Measurements from ENCODE around the gene KLRG1. TPM values are rescaled to one million over a fixed set of nuclear protein-coding genes. Genes with fewer than 3 reads are reported as not detected.

The KLRG1 gene
- total RNA-seq, 1 donor from 2014 or later, result 8.0 TPM

DNA sequence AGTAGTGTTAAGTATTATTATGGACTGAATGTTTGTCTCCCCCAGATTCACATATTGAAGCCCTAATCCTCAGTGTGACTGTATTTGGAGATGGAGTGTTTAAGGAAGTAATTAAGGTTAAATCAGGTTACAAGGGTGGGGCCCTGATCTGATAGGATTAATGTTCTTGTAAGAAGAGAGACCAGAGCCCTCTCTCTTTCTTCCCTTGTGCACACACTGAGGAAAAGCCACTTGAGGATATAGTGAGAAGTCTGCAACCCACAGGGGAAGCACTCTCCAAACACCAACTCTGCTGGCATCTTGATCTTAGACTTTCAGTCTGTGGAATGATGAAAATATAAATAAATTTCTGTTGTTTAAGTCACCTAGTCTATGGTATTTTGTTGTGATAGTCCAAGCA lies 2.2 kb upstream of the KLRG1 start:
- DNase-seq, result no peak

DNA sequence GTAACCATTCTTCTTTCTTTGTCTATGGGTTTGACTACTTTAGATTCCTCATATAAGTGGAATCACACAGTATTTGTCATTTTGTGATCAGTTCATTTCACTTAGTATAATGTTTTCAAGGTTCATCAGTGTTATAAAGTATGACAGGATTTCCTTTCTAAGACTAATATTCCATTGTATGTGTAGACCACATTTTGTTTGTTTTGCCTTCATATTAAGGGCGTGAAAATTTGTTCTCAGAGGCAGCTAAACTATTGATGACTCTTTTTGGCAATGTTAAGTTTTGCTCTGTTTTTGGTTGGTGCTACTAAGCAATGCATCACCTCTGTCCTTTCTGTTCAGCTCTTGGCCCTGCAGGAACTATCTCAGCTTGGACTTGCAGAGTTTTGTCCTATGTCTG lies 1.7 kb upstream of the KLRG1 start:
- no peak for DNase-seq

DNA sequence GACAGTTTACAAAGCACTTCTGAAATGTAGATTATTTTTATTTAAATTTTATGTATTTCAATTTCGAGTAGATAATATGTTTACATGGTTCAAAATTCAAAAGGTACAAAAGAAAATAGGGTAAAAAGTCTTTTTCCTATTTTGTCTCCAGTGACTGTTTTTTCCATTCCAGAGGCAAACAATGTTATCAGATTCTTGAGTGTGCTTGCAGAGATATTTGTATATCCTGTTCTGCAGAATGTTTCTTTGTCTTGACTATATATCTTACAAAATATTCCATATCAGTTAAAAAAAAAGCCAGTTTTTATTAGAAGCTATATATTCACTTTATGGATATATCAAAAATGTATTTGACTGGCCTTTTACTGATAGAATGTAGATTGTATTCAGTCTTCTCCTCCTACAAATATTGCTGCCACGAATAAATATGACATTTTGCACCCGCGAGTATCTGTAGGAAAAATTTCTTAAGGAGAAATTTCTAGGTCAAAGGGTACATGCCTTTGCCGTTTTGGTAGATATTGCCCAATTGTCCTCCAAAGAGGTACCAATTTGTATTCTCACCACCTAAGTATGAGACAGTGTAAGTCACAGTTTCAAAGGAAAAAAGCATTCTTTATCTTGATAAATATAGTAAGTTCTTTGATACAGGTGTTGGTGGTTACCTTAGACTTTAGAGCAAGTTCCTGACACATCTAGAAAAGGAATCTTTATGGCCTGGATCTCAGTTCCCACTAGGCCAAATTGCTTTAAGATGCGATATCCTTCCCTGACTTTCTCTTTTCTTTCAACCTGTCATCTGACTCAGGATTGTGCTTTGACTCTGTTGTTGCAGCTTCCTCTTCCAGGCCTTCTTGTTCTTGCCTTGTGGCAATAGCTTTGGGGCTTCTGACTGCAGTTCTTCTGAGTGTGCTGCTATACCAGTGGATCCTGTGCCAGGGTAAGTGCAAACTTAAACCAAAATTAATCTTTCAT lies 2.3 kb downstream of the KLRG1 start:
- DNase-seq, result no peak

DNA sequence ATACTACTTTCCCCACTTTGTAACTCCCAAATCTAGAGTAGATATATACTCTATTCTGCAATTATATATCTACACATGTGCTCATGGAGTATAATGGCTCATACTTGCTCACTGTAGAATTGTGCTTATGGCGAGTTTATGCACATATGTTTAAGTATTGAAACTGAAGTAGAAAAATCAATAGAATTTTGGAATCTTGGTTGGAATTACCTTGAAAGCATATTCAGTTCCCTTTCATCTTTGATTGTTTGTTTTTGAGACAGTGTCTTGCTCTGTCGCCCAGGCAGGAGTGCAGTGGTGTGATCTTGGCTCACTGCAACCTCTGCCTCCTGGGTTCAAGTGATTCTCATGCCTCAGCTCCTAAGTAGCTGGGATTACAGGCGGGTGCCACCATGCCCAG lies 4.5 kb downstream of the KLRG1 start:
- no peak for DNase-seq

DNA sequence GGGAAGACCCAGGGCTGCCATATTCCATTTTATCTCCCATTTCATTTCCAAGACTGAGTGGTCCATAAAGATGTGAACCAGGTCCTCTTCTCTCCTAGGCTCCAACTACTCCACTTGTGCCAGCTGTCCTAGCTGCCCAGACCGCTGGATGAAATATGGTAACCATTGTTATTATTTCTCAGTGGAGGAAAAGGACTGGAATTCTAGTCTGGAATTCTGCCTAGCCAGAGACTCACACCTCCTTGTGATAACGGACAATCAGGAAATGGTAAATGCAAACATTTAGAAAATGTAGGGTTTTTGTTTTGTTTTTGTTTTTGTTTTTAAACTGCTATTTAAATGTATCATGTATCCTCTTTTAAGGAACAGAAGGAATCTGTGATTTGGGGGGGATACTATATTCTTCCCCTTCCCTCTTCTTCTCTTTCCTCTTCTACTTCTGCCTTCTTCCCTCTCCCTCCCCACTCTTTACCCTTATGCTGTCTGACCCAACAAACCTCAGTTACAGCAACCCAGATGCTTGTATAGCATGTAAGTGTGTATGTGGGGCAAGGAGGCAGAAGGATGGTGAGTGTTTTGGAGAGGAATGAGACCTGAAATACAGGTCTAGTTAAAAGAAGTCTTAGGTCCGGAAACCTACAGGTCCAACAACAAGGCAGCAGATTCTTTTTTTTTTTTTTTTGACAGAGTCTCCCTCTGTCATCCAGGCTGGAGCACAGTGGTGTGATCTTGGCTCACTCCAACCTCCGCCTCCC lies 5.9 kb downstream of the KLRG1 start:
- DNase-seq, result no peak

DNA sequence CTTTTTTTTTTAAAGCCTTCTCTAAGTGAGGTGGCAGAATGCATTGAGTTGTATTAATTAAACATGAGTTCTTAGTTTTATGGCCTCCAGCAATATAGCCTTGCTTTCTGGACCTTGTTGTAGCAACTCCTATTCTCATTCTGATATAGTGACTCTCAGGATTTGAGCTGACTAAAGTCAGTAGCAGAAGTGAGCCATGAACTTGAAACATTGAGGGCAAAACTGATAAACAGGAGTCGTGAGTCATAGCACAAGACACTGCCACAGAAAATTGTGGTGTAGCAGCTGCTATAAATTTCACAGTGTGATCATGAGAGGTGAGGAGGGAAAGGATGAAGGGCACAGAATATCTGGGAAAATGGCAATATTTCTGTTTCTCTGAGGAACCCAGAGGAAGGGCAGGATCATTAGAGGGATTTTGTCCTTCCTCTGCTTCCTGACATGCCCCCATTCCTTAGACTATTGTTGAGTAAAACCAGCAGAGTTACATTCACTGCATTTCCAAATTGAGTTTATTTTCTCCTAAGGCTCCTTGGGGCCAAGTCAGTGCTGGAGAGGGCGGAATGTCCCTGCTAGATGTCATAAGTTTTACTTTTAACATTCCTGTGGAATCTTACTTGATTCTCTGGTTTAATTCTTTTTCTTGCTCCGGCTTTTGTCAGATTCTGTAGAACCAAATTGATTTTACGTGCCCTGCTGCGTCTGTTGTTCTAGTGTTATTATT lies 7.5 kb downstream of the KLRG1 start:
- DNase-seq, result no peak

DNA sequence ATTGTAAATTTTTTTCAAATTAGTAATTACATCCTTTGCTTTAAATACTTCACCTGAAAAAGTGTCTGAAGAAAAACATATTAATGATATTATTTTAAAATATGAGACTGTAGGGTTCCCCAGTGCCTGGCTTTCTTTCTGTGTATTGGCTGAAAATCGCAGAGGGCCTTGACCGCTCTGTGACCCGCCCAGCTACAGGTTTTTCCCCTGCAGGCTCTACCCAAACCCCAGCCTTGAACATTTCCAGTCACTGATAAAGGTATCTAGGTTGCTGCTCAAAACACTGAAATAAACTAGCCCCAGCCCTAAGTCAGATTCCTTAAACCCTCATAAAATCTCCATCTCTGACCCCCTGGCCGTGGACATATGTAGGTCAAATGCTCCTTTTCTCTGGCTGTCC lies 11.9 kb downstream of the KLRG1 start:
- DNase-seq, result no peak

DNA sequence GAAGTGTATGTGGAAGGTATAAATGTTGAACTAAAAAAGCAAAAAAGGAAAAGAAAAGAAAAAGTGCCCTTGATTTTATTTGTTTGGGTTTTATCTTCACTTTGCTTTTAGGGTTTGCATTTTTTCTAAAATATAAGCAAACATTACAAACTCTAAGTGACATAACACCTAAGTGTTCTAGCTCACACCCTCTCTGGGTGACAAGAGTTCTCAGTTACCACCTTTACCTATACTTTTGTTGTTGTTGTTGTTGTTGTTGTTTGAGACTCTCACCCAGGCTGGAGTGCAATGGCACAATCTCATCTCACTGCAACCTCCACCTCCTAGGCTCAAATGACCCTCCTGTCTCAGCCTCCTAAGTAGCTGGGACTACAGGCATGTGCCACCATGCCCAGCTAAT lies 13.0 kb downstream of the KLRG1 start:
- DNase-seq, result no peak

DNA sequence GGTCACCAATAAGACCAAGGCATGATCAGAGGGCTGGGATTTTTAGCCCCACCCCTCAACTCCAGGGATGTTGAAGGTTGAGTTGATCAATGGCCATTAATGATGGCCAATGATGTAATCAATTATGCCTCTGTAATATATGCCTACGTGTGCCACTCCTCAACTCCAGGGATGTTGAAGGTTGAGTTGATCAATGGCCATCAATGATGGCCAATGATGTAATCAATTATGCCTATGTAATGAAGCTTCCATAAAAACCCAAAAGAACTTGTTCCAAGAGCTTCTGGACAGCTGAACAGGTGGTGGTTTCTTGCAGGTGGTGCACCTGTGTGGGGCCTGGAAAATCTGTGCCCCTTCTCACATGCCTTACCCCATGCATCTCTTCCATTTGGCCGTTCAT lies 33.2 kb downstream of the KLRG1 start:
- DNase-seq, result no peak

DNA sequence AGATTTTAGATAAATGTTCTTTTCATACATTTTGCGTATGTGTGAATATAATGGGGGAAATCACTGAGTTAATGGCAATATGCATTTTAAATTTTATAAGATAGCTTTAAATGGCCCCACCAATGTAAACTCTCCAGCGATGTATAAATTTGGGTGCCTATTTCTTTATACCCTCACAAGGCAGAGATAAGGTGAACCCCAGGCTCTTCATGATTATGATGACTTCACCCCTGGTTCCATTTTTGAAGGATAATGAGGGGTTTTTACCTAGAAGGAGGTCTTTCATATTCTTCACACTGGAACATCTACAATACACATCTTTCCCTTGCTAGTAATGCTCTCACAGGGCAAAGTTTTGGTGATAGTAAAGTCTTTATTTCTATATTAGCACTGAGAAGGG lies 35.2 kb downstream of the KLRG1 start:
- DNase-seq, result no peak

DNA sequence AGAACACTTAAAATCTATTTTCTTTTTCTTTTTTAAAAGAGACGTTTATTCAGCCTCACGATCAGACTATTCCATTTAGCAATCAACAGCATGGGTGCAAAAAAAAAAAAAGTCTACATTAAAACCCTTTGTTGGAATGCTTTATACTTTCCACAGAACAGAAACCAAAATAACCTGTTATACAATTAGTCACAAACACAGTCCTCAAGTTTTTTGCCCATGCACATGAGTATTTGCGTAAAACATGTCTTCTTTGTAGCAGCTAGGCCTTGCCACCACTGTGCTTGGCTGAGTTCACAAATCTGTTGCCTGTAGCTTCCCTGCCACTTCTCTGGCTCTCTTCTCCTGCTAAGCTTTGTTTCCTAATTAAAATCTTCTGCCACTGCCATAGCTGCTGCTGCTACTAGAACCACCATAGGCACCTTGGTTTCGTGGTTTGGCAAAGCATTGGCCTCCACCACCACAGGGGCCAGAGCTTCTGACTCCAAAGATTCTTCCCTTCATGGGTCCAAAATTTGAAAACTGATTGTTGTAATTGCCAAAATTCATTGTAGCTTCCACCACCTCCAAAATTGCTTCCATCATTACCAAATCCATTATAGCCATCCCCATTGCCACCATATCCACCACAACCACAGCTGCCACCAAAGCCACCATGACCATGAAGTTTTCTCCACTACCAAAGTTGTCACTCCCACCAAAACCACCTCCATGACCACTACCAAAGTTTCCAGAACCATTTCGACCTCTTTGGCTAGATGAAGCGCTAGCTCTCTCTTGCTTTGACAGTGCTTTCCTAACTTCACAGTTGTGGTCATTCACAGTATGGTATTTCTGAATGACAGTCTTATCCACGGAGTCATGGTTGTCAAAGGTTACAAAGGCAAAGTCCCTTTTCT lies 38.1 kb downstream of the KLRG1 start:
- no peak for DNase-seq

DNA sequence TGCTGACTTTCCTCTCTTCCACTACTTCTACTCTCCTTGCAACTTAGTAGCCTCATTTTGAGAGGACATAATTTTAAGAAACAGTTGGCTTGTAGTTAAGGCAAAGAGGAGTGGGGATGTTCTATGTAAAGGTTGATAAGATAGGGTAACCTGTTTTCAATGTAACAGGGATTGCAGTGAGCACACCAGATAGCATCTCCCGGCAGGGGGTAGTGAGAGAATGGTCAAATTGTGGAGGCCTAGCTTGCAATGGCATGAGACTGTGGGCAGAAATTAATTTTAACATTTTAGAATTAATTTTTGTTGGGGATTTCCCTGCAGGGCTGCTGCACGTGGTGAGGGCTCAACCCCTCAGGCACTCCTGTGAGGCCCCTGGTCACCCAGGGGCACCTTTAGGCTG lies 41.4 kb downstream of the KLRG1 start:
- DNase-seq, result no peak

DNA sequence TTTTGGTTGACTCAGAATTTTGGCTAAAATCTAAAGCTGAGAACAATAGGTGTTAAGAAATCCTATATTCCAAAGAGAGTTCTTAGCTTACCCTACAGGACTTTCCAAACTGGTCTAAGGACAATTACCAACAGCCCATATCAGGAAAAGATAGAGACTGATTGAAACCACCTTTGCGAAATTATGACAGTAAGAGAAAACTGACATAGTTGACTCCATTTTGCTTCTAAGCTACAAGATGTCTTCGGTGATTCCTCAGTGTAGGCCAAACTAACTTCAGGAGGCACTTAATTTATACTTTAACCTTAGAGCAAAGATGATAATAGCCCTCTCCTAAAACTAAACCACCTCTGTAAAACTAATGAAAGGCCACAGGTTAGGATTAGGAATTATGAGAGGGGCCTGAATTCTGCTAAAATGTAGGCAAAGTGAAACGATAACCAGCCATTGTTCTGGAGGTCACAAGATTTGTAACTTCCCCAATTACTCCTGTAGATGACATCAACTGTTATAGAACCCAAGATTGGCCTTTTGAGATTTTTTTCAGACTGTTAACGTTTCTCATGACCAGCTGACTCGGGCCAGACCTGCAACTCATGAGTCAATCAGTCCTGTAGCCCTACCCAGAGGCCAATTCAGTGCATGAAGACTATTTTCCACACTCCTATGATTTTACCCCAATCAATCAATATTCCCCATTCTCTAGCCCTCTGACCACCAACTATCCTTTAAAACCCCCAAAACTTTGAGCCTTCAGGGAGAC lies 43.0 kb downstream of the KLRG1 start:
- no peak for DNase-seq

DNA sequence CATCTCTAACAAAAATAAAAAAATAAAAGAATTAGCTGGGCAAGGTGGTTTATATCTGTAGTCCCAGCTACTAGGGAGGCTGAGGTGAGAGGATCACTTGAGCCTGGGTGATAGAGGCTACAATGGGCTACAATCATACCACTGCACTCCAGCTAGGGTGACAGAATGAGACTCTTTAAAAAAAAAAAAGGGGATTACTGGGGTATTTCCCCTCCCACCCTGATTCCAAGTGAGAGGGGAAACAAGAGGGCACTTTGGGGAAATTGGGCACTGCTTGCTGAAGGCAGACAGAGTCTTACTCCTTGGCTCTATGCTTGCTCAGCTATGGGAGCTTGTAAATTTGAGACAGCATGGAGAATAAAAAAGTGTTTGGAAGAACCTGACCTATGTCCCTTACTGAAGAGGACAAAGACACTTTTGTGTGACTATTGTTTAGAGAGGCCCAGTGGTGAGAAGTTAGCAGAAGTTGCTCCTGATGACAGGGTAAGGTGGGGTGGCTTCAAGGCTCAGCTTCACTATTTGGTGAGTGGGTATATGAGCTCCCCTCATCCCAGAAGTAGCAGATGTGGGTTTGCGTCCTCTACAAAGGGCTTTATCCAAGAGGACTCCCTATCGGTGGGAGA lies 44.0 kb downstream of the KLRG1 start:
- no peak for DNase-seq

DNA sequence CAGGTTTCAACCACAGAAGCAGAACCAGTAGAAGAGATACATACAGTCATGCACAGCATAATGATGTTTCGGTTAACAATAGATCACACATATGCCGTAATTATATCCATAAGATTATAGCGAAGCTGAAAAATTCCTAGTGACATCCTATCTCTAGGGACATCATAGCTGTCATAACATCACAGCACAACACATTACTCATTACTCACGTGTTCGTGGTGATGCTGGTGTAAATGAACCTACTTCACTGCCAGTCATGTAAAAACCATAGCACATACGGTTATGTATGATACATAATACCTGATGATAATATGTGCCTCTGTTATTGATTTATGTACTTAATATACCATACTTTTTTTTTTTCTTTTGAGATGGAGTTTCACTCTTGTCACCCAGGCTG lies 44.7 kb downstream of the KLRG1 start:
- no peak for DNase-seq

DNA sequence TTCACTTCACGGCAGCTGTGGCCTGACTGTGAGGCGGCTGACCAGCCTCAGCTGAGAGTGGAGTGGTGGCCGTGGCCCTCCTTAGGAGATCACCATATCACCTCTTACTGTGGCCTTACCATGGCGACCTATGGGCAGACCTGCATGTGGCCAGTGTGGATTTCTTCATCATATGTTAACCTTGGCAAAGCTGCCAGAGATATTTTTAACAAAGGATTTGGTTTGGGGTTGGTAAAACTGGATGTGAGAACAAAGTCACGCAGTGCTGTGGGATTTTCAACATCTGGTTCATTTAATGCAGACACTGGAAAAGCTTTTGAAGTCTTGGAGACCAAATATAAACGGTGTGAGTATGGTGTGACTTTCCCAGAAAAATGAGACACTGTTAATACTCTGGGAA lies 46.9 kb downstream of the KLRG1 start:
- no peak for DNase-seq

DNA sequence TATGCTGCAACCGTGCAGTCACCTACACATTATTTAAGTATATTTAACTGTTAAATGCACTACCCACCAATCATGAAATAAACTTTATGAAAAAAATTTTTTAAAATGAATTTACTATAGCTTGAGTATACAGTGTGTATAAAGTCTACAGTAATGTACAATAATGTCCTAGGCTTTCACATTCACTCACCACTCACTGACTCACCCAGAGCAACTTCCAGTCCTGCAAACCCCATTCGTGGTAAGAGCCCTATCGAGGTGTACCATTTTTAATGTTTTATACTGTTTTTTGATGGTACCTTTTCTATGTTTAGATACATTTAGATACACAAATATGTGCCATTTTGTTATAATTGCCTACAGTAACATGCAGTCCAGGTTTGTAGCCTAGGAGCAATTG lies 48.1 kb downstream of the KLRG1 start:
- DNase-seq, result no peak

DNA sequence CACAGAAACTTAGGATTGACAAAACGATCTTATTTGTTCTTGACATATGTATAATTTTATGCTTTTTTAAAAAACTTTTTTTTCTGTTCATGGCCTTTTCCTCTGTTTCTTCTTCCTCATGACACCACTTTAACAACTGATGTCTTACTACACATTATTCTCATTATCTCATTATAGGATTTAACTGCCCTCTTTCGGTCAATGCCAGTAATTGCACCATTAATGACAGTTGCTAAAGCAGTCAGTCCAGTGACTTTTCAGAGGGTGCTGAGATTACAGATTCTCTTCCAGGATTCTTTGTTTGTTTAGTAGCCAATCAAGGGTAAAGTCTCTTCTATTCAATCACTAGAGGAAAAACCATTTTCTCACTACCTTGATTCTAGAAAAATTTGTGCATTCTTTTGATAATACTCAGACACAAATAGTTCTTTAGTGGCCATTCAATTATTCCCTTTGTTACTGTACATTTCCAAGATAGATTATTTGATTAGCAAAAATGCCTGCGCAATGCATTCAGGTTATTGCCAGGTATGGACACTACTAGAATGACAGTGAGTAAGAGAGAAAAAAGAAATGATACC lies 50.1 kb downstream of the KLRG1 start:
- DNase-seq, result peak; percentile 71

DNA sequence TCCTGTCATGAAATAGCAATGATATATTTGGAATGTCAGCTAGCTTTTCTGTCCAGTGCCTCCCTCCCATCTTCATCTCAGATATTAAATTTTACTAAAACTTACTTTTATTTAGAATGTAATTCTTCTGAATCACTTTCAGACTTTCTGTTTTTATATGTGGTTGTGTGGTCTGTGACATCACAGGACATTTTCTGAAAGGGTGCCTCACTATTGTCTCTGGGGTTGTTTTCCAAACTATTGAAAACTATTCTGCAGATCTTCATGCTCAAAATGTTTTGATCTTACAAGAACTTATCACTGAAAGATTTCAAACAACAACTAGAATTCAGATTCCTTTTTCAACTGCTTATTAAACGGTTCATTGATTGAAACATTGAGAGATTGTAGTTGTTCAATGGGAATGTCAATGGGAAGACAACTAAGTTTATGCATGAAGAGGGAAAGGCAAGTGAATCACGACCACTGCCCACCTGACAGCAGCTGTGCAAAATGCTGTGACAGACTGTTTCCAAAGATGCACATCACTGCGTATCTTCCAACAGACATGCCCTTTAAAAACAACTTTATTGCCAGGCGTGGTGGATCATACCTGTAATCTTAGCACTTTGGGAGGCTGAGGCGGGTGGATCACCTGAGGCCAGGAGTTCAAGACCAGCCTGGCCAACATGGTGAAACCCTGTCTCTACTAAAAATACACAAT lies 51.3 kb downstream of the KLRG1 start:
- DNase-seq, result no peak

DNA sequence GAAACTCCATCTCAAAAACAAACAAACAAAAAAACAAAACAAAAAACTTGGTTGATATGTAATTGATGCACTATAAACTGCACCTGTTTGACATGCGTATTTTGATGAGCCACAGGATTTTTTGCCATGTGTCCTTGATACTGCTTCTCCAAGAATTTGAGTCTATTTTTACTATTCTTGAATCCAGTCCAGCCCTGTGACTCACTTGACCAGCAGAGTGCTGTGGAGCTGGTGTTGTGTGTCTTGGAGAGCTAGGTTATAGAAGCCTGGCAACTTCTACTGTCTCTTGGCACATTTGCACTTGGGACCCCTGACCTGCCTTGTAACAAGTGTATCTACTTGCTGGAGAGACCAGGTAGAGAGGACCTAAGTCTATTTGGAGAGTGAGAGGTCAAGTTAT lies 52.0 kb downstream of the KLRG1 start:
- no peak for DNase-seq
